DOHH2 (cell line): ENCODE measurements around the gene CD19.

ENCODE experiments used
- CTCF ChIP-seq: fragments of 200-600 bp; sonication (generic); IDR thresholded peaks from one replicate; pipeline ENCODE4 v1.5.1; 2014; ENCODE audit warnings: antibody characterized with exemption, mild to moderate bottlenecking, low read depth, low read length; ENCODE audit not compliant: poor library complexity, severe bottlenecking
- EZH2phosphoT487 ChIP-seq: fragments of 200-600 bp; sonication (generic); IDR thresholded peaks from 2 replicates; pipeline ENCODE4 v1.6.1; 2017; ENCODE audit warnings: borderline replicate concordance, mild to moderate bottlenecking, antibody characterized with exemption, low read length, moderate library complexity, mixed read lengths

GRCh38 chr16:28891964-28892890 lies 39.5 kb upstream of the CD19 start:
- TF ChIP-seq CTCF (no peak), EZH2phosphoT487 (no peak)
